WTC11 (cell line): Measurements from ENCODE around the gene PAM16.

Source experiments
- ATF2 ChIP-seq: sonication (generic); formaldehyde crosslinking; IDR thresholded peaks from 2 replicates; pipeline ENCODE4 v1.8.1; 2022; ENCODE audit warnings: low read depth, missing genetic modification reagents, borderline replicate concordance
- CREB1 ChIP-seq: sonication (generic); formaldehyde crosslinking; IDR thresholded peaks from 2 replicates; pipeline ENCODE4 v1.8.0; 2023; ENCODE audit warnings: mild to moderate bottlenecking, missing genetic modification reagents
- CTCF ChIP-seq: fragments of 200-600 bp; IDR thresholded peaks from 2 replicates; pipeline ENCODE4 v1.8.0; 2022; ENCODE audit warnings: antibody characterized with exemption
- E2F1 ChIP-seq: sonication (generic); formaldehyde crosslinking; IDR thresholded peaks from 2 replicates; pipeline ENCODE4 v1.8.0; 2022; ENCODE audit warnings: mild to moderate bottlenecking, missing genetic modification reagents
- FOXJ3 ChIP-seq: sonication (generic); formaldehyde crosslinking; IDR thresholded peaks from 2 replicates; pipeline ENCODE4 v1.9.0; 2021; ENCODE audit warnings: missing genetic modification reagents, mild to moderate bottlenecking, borderline replicate concordance
- IRF2 ChIP-seq: sonication (generic); formaldehyde crosslinking; IDR thresholded peaks from 2 replicates; pipeline ENCODE4 v1.8.0; 2022; ENCODE audit warnings: low read depth, missing genetic modification reagents, borderline replicate concordance
- NR2C2 ChIP-seq: sonication (generic); formaldehyde crosslinking; IDR thresholded peaks from 2 replicates; pipeline ENCODE4 v1.8.0; 2022; ENCODE audit warnings: mild to moderate bottlenecking, missing genetic modification reagents
- NR3C1 ChIP-seq: sonication (generic); formaldehyde crosslinking; conservative IDR thresholded peaks from 2 replicates; pipeline ENCODE4 v1.8.1; 2023; ENCODE audit warnings: low read depth, mild to moderate bottlenecking, missing genetic modification reagents
- RORB ChIP-seq: fragments of 250-450 bp; sonication (Bioruptor Pico); IDR thresholded peaks from 2 replicates; pipeline ENCODE4 v1.9.0; 2021; ENCODE audit warnings: mild to moderate bottlenecking
- TCF7 ChIP-seq: sonication (generic); formaldehyde crosslinking; IDR thresholded peaks from 2 replicates; pipeline ENCODE4 v1.8.0; 2022; ENCODE audit warnings: mild to moderate bottlenecking, low read depth, missing genetic modification reagents, moderate library complexity
- ZBTB21 ChIP-seq: sonication (generic); formaldehyde crosslinking; IDR thresholded peaks from 2 replicates; pipeline ENCODE4 v1.8.1; 2023; ENCODE audit warnings: mild to moderate bottlenecking, missing genetic modification reagents, borderline replicate concordance
- ZNF219 ChIP-seq: sonication (generic); formaldehyde crosslinking; IDR thresholded peaks from 2 replicates; pipeline ENCODE4 v1.8.0; 2023; ENCODE audit warnings: missing genetic modification reagents, mild to moderate bottlenecking, borderline replicate concordance
- TF ChIP-seq, protein P1 (sequence below): sonication (generic); formaldehyde crosslinking; IDR thresholded peaks from 2 replicates; pipeline ENCODE4 v1.8.0; 2022; ENCODE audit warnings: mild to moderate bottlenecking, missing genetic modification reagents

DNA sequence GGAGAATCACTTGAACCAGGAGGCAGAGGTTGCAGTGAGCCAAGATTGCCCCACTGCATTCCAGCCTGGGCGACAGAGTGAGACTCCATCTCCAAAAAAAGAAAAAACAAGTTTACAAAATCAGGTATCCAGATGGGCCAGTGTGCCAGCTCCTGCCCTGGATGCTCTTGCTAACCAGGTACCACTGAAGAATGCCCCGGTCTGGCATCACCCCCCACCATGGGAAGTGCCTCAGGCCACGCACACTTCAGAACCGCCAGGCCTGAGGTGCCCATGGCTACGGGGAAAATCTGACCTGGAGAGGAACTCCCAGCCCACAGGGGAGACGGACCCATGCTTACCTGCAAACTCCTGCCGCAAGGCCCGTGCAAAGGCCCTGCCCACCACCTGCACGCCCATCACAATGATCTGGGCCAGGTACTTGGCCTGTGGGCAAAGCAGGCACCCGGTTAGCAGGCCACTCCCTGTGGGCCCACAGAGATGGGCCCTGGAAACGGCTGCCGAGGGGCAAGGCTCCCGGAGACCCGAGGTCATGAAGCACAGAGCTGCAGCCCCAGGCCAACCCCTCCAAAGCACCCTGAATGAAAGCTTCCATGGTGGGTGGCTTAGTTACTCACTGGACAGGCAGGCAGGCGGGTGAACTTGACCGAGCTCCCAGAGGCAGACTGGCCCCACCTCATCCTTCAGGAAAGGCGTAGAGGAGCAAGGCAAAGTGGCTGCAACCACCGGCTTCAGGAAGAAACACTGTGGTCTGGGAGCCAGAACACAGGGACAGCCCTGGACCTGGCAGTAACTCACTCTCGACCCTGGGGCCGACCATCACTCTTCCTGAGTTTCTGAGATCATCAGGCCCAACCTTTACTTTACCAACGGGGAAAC is 8.0 kb downstream of the PAM16 start:
- TF ChIP-seq RORB (CRISPR knock-in tag) = no peak
- TF ChIP-seq CTCF = no peak
- no peak for TF ChIP-seq ZBTB21 (CRISPR knock-in tag)
- TF ChIP-seq E2F1 (CRISPR knock-in tag) = no peak
- TF ChIP-seq NR3C1 (CRISPR knock-in tag) = no peak
- TF ChIP-seq NR2C2 (CRISPR knock-in tag) = no peak
- TF ChIP-seq TCF7 = no peak
- TF ChIP-seq, protein P1, sequence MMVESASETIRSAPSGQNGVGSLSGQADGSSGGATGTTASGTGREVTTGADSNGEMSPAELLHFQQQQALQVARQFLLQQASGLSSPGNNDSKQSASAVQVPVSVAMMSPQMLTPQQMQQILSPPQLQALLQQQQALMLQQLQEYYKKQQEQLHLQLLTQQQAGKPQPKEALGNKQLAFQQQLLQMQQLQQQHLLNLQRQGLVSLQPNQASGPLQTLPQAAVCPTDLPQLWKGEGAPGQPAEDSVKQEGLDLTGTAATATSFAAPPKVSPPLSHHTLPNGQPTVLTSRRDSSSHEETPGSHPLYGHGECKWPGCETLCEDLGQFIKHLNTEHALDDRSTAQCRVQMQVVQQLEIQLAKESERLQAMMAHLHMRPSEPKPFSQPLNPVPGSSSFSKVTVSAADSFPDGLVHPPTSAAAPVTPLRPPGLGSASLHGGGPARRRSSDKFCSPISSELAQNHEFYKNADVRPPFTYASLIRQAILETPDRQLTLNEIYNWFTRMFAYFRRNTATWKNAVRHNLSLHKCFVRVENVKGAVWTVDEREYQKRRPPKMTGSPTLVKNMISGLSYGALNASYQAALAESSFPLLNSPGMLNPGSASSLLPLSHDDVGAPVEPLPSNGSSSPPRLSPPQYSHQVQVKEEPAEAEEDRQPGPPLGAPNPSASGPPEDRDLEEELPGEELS (CRISPR knock-in tag) = no peak
- TF ChIP-seq CREB1 = no peak
- no peak for TF ChIP-seq FOXJ3 (CRISPR knock-in tag)
- no peak for TF ChIP-seq IRF2 (CRISPR knock-in tag)
- TF ChIP-seq ZNF219 (CRISPR knock-in tag) = no peak
- TF ChIP-seq ATF2 (CRISPR knock-in tag) = no peak
